ENCODE measurements around the gene ARHGDIG.

- TF ChIP-seq, protein P1, sequence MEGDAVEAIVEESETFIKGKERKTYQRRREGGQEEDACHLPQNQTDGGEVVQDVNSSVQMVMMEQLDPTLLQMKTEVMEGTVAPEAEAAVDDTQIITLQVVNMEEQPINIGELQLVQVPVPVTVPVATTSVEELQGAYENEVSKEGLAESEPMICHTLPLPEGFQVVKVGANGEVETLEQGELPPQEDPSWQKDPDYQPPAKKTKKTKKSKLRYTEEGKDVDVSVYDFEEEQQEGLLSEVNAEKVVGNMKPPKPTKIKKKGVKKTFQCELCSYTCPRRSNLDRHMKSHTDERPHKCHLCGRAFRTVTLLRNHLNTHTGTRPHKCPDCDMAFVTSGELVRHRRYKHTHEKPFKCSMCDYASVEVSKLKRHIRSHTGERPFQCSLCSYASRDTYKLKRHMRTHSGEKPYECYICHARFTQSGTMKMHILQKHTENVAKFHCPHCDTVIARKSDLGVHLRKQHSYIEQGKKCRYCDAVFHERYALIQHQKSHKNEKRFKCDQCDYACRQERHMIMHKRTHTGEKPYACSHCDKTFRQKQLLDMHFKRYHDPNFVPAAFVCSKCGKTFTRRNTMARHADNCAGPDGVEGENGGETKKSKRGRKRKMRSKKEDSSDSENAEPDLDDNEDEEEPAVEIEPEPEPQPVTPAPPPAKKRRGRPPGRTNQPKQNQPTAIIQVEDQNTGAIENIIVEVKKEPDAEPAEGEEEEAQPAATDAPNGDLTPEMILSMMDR (IDR thresholded peaks at IDR 0.05; ENCODE audit: low read depth, low read length): no peak
- TF ChIP-seq EZH2phosphoT487 (IDR thresholded peaks at IDR 0.05; ENCODE audit: low read depth): no peak
Measured at GRCh38 chr16:269061-269796, 11.2 kb upstream of the ARHGDIG start.

All from OCI-LY3 (cell line).